ENCODE data around the gene TLL1. TPM values are rescaled to one million over a fixed set of nuclear protein-coding genes. Genes with fewer than 3 reads are reported as not detected.

TLL1 gene
- total RNA-seq (1 to 10 TPM in 1 of 2 donors, under 1 TPM in 1; 0.94 to 1.1 TPM), polyA plus RNA-seq (ENCODE audit: insufficient read depth, low read depth, low replicate concordance) (0.71 TPM)
- long read RNA-seq, donor 1: 0 reads
- long read RNA-seq, donor 2: 0 reads

DNA sequence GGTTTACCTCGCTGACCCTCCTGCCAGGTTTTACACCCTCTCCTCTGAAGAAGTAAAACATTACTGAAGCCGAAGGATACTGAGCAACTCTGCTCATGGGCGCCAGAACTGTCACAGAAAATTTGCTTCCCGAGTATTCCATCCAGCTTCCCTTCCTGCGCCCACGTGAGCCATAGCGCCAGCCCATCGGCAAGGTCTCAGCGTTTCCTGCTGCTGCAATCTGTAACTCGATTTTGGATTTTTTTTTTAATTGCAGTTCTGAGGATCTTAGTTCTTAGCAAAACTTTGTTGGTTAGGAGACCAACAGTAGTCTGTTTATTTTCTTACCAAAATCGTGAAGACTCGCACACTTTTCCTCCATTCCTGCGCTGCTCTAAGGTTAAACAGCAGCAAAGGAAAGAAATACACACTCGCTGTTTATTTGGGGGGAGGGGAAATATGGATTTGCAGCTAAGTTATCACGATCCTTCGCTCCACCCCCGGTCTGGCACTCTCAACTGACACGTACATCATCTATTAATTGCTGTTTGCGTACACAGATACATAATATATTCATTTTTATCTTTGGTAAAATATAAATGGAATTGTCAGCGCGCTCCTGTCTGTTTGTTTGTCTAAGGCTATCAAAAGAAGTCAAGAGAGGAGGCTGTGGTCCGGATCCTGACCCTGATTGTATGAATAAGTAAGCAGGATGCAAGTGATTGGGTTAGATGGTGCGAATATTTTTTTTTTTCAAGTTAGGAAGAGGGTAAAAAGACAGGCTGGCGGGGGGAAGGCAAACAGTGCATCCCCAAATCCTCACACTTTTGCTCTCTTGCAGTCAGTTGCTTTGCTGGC lies at the start of gene TLL1:
Gene TLL1 (plus strand): TSS at position 777 of the 837 bp plus-strand sequence. CDS start 668 bp downstream, outside the sequence.
- intact Hi-C loops (cut with DNase I; ENCODE audit: low total_unique reads): no loop called here
- Histone ChIP-seq H3K4me1 (no peaks in the 10 kb centered on the region), H3K27me3 (no peaks in the 10 kb centered on the region), H3K9me3 (no peaks in the 10 kb centered on the region), H3K4me3 (peak within 1 kb of the TSS; percentile 49 to 59), H3K36me3 (ENCODE audit: low read depth, missing control alignments) (no peaks in the 10 kb centered on the region), H3K27ac (peak within 1 kb of the TSS; percentile 46 to 48)
- 0 to 2% methylated on average over 24 of the region's 24 CpGs for WGBS, 2 donors
- peak; percentile 65 for DNase-seq
- TF ChIP-seq, protein P1, sequence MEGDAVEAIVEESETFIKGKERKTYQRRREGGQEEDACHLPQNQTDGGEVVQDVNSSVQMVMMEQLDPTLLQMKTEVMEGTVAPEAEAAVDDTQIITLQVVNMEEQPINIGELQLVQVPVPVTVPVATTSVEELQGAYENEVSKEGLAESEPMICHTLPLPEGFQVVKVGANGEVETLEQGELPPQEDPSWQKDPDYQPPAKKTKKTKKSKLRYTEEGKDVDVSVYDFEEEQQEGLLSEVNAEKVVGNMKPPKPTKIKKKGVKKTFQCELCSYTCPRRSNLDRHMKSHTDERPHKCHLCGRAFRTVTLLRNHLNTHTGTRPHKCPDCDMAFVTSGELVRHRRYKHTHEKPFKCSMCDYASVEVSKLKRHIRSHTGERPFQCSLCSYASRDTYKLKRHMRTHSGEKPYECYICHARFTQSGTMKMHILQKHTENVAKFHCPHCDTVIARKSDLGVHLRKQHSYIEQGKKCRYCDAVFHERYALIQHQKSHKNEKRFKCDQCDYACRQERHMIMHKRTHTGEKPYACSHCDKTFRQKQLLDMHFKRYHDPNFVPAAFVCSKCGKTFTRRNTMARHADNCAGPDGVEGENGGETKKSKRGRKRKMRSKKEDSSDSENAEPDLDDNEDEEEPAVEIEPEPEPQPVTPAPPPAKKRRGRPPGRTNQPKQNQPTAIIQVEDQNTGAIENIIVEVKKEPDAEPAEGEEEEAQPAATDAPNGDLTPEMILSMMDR (IDR thresholded peaks at IDR 0.05): no peak
- TF ChIP-seq POLR2A (IDR thresholded peaks at IDR 0.05): no peak

DNA sequence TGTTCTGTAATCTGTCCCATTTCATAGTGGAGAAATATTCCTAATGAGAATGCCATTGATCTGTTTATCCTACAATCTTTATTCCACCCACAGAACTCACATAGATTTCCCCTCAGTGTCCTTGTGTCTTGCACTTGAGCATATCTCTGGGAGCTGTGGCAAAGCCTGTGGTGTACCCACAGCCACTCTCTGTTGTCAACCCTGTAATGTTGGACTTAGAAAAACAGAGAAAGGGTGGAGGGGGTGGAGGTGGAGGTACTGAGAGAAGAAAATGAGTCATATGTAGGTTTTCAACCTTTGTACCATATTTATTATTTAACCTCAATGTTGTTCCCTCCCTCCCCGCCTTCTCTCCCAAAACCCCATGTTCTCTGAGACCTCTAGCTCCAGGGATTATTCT lies 46.9 kb upstream of the TLL1 start:
- DNase-seq: no peak
- H3K36me3 ChIP-seq (ENCODE audit: low read depth, missing control alignments): no peaks in the 10 kb centered on the region
- H3K4me3 ChIP-seq: no peak overlapping the region
- 88 to 94% methylated on average over 1 of the region's 1 CpG for WGBS, 2 donors
- H3K9me3 ChIP-seq: no peaks in the 10 kb centered on the region
- intact Hi-C loops (cut with DNase I; ENCODE audit: low total_unique reads): no loop called here
- no peak overlapping the region for H3K27ac ChIP-seq
- TF ChIP-seq POLR2A (IDR thresholded peaks at IDR 0.05): no peak
- TF ChIP-seq, protein P1 (IDR thresholded peaks at IDR 0.05): no peak
- H3K4me1 ChIP-seq: no peaks in the 10 kb centered on the region
- no peaks in the 10 kb centered on the region for H3K27me3 ChIP-seq

DNA sequence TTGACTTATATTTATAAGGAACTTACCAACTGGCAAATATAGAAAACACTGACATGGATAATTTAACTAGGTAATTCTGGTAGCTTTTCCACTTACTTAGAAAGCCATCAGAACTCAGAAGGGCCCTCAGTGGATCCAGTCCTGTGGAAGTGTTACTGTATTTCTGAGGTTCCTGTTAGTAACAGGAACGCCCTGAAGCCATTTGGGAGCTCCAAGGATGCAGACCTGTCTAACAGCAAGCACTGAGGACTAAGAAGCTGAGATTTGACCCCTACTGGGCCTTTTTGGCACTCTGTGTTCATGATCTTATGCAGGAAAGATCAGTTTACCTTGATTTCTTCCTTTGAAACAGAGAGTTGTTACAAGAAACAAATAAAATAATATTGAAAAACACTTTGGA lies 46.0 kb upstream of the TLL1 start:
- Histone ChIP-seq H3K36me3 (ENCODE audit: low read depth, missing control alignments) (no peaks in the 10 kb centered on the region), H3K9me3 (no peaks in the 10 kb centered on the region), H3K4me3 (no peak overlapping the region), H3K27ac (no peak overlapping the region), H3K27me3 (no peaks in the 10 kb centered on the region), H3K4me1 (no peaks in the 10 kb centered on the region)
- 81 to 90% methylated on average over 1 of the region's 1 CpG for WGBS, 2 donors
- intact Hi-C loops (cut with DNase I; ENCODE audit: low total_unique reads): no loop called here
- DNase-seq: no peak
- TF ChIP-seq, protein P1 (IDR thresholded peaks at IDR 0.05): no peak
- TF ChIP-seq POLR2A (IDR thresholded peaks at IDR 0.05): no peak

DNA sequence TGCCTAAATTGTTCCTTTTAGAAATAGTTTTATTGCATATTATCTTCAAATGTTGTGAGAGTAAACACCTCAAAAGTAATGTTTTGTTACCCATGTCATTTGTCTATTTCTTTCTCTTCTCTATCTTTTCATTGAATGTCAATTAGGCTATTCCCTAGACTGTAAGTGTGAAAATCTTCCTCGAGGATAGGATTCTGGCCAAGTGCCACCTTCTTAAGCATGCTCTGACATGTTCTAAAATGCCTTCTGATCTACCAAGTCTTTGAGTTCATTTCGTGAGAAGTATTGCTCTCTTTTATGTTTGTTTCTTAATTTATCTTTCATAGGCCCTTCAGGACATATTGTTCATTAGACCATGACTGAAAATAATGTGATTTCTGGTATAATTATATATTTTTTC lies 44.1 kb upstream of the TLL1 start:
- Histone ChIP-seq H3K4me3 (no peak overlapping the region), H3K36me3 (ENCODE audit: low read depth, missing control alignments) (no peaks in the 10 kb centered on the region), H3K4me1 (no peaks in the 10 kb centered on the region), H3K27ac (no peak overlapping the region), H3K9me3 (no peaks in the 10 kb centered on the region), H3K27me3 (no peaks in the 10 kb centered on the region)
- WGBS, 2 donors: 58 to 68% methylated on average over 2 of the region's 2 CpGs
- no peak for DNase-seq
- no peak for TF ChIP-seq POLR2A (IDR thresholded peaks at IDR 0.05)
- TF ChIP-seq, protein P1 (IDR thresholded peaks at IDR 0.05): no peak
- intact Hi-C loops (cut with DNase I; ENCODE audit: low total_unique reads): no loop called here
